Chondrocyte (in vitro differentiated cells): ENCODE measurements around the gene ZNF503. TPM values are rescaled to one million over a fixed set of nuclear protein-coding genes. Genes with fewer than 3 reads are reported as not detected.
"Not testable (repeated sequence)": the region's sequence is repeated elsewhere in the genome, so short reads cannot be mapped to it uniquely, and the experiment has no call there.

Experiments
- DNase-seq: peaks from one replicate; pipeline ENCODE4 v3.0.0; 2021; ENCODE audit warnings: mixed read lengths, low spot score
- H3K27ac Mint-ChIP-seq: one replicate; pipeline ENCODE4 v1.8.0; 2021; ENCODE audit warnings: mild to moderate bottlenecking, moderate library complexity, mixed read lengths; ENCODE audit not compliant: unreplicated experiment
- H3K27me3 Mint-ChIP-seq: 2 replicates; pipeline ENCODE4 v1.8.0; 2021; ENCODE audit warnings: low read depth, mixed read lengths
- H3K36me3 Mint-ChIP-seq: 2 replicates; pipeline ENCODE4 v1.8.0; 2021; ENCODE audit warnings: low read depth, mixed read lengths
- H3K4me1 Mint-ChIP-seq: 2 replicates; pipeline ENCODE4 v1.8.0; 2021; ENCODE audit warnings: low read depth, mild to moderate bottlenecking, mixed read lengths
- H3K4me3 Mint-ChIP-seq: one replicate; pipeline ENCODE4 v1.8.0; 2021; ENCODE audit warnings: mild to moderate bottlenecking, moderate library complexity, mixed read lengths; ENCODE audit not compliant: unreplicated experiment
- H3K9me3 Mint-ChIP-seq: 2 replicates; pipeline ENCODE4 v1.8.0; 2021; ENCODE audit warnings: low read depth, mixed read lengths
- CTCF ChIP-seq: fragments of 200-600 bp; sonication (generic); IDR thresholded peaks from 2 replicates; pipeline ENCODE4 v1.5.0; 2021; ENCODE audit warnings: antibody characterized with exemption, mild to moderate bottlenecking, moderate library complexity
- total RNA-seq: library from RNA; stranded (reverse); gene quantifications from 3 replicates; pipeline ENCODE4 v1.2.1, GENCODE V29; 2021

Gene ZNF503
- total RNA-seq, 1 donor from 2014 or later = 24.8 TPM

DNA sequence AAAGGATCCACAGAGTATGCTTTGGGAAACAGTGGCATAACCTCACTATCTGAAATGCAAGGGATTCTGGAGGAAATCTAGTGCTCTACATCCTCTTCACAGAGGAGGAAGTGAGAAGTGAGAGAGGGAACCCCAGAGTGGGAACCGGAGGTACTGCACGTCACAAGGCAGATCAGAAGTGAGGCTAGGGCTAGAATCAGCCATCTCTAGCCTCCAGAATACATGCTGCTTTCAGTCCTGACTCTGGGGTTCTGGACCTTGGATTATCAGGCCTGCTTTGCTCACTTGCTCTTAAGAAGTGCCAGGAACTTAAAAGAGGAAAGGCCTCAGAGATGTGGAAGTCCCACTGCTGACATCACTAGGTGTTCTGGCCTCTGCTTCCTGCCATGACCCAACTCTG is 25.7 kb downstream of the ZNF503 start:
- peaks cover 2% of the 10 kb centered on the region for H3K36me3 Mint-ChIP-seq
- no peak for DNase-seq
- H3K27me3 Mint-ChIP-seq = peaks cover 31% of the 10 kb centered on the region
- no peaks in the 10 kb centered on the region for H3K9me3 Mint-ChIP-seq
- no peak for TF ChIP-seq CTCF
- H3K27ac Mint-ChIP-seq = no peak overlapping the region
- no peak overlapping the region for H3K4me3 Mint-ChIP-seq
- H3K4me1 Mint-ChIP-seq = no peaks in the 10 kb centered on the region

DNA sequence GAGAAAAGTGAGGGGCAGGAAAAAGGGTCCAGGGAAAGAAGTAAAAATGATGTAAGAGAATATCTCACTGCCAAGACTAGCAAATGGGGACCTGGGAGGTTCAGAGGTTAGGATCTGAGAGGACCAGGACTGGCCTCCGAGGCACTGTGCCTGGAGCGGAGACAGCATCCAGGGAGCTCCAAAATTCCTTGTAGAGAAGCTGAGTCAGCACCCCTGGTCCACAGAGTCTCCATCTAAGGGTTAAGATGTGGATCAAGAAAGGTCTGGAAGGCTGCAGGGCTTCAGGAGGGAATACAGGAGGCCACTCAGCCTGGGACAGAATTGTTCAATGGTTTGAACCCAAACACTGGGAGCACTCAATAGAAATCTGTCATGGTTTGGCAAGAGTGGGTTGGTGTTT is 30.6 kb downstream of the ZNF503 start:
- peaks cover 32% of the 10 kb centered on the region for H3K27me3 Mint-ChIP-seq

DNA sequence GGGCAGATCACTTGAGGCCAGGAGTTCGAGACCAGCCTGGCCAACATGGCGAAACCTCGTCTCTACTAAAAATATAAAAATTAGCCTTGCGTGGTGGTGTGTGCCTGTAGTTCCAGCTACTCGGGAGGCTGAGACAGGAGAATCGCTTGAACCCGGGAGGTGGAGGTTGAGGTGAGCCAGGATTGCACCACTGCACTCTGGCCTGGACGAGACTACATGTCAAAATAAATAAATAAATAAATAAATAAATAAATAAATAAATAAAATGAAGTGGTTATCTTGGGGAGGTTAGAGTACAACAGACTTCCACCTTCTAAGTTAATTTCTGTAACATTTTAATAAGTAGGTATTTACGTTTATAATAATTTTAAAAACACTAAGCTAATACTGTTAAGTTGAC is 31.7 kb downstream of the ZNF503 start:
- not testable (repeated sequence) for H3K27ac Mint-ChIP-seq, H3K4me3 Mint-ChIP-seq, H3K4me1 Mint-ChIP-seq, H3K36me3 Mint-ChIP-seq, H3K9me3 Mint-ChIP-seq
- DNase-seq = peak; percentile 4
- H3K27me3 Mint-ChIP-seq = peaks cover 32% of the 10 kb centered on the region

More for the DNA sequence above, 30.6 kb downstream of the ZNF503 start:
- H3K4me1 Mint-ChIP-seq = no peaks in the 10 kb centered on the region
- peak; percentile 29 for DNase-seq
- H3K4me3 Mint-ChIP-seq = no peak overlapping the region
- H3K9me3 Mint-ChIP-seq = peaks cover 10% of the 10 kb centered on the region
- peaks cover 4% of the 10 kb centered on the region for H3K36me3 Mint-ChIP-seq
- no peak for TF ChIP-seq CTCF
- no peak overlapping the region for H3K27ac Mint-ChIP-seq

GRCh38 chr10:75367901-75368300 is 33.7 kb downstream of the ZNF503 start:
- Mint-ChIP-seq H3K4me3 (no peak overlapping the region), H3K9me3 (peaks cover 10% of the 10 kb centered on the region), H3K27ac (no peak overlapping the region), H3K36me3 (peaks cover 2% of the 10 kb centered on the region), H3K4me1 (no peaks in the 10 kb centered on the region), H3K27me3 (peaks cover 14% of the 10 kb centered on the region)
- TF ChIP-seq CTCF = no peak
- no peak for DNase-seq

GRCh38 chr10:75367021-75367487 is 34.5 kb downstream of the ZNF503 start:
- Mint-ChIP-seq H3K4me3 (no peak overlapping the region), H3K36me3 (peaks cover 2% of the 10 kb centered on the region), H3K9me3 (peaks cover 10% of the 10 kb centered on the region), H3K27me3 (peaks cover 12% of the 10 kb centered on the region), H3K4me1 (no peaks in the 10 kb centered on the region), H3K27ac (no peak overlapping the region)
- DNase-seq = peak; percentile 13
- no peak for TF ChIP-seq CTCF

DNA sequence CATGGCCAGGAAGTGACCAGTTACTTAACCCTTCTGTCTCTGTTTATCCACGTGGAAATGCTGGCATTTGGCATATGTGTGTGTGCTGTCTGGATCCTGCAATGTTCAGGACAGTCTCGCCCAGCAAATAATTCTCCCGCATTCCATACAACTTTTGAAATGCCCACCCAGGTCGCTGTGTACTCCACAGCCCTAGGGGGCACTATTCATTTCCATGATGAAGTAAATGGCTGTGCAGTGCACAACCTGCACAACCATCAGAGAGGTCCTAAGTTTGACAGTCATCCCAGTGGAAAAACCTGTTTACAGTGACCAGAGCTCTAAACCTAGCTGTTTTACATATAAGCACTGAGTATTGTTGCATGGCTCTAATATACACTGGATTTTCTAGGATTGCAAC is 38.1 kb downstream of the ZNF503 start:
- Mint-ChIP-seq H3K4me1 (peaks cover 9% of the 10 kb centered on the region), H3K27me3 (no peaks in the 10 kb centered on the region), H3K4me3 (no peak overlapping the region), H3K36me3 (peaks cover 2% of the 10 kb centered on the region), H3K27ac (no peak overlapping the region), H3K9me3 (peaks cover 2% of the 10 kb centered on the region)
- DNase-seq = peak; percentile 5
- no peak for TF ChIP-seq CTCF

- H3K36me3 Mint-ChIP-seq, H3K4me1 Mint-ChIP-seq, DNase-seq, H3K27ac Mint-ChIP-seq, H3K27me3 Mint-ChIP-seq, H3K4me3 Mint-ChIP-seq: not testable (repeated sequence)
- peaks cover 10% of the 10 kb centered on the region for H3K9me3 Mint-ChIP-seq
These were observed 41.7 kb downstream of the ZNF503 start for GRCh38 chr10:75359876-75360275.
